ENCODE measurements around the gene TUBB1.
"Not testable (repeated sequence)": the region's sequence is repeated elsewhere in the genome, so short reads cannot be mapped to it uniquely, and the experiment has no call there.

Gene TUBB1

DNA sequence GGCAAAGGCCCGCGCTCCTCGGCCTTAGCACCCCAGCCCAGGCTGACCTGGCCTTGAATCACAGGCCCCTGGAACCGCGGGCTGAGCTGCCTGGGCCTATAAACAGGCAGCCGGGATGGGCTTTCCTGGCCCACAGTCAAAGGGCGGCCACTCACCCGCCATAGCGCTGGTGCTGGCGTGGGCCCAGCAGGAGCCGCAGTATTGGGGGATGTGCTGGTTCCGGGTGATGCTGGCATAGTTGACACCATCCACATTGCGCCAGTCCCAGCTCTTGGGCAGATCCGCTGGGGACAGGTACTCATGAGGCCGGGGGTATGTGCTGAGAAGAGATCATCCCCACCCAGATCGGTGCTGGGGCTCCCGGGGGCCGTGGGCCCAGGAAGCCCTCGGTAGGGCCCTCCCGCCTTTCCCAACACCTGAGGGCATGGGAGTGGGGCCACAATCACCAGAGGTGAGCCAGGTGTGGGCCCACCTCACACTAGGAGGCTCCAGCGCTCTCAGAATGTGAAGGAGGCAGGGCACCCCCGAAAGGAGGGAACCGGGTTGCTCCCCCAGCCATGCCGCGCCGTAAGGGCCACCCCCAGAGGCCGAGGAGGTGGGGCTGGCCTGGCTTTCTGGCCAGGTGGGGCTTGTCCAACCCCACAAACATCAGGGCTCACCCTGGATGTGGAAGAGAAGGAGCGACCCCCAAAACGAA is 12.9 kb upstream of the TUBB1 start:
- DNase-seq (ENCODE audit: low read depth), result no peak

DNA sequence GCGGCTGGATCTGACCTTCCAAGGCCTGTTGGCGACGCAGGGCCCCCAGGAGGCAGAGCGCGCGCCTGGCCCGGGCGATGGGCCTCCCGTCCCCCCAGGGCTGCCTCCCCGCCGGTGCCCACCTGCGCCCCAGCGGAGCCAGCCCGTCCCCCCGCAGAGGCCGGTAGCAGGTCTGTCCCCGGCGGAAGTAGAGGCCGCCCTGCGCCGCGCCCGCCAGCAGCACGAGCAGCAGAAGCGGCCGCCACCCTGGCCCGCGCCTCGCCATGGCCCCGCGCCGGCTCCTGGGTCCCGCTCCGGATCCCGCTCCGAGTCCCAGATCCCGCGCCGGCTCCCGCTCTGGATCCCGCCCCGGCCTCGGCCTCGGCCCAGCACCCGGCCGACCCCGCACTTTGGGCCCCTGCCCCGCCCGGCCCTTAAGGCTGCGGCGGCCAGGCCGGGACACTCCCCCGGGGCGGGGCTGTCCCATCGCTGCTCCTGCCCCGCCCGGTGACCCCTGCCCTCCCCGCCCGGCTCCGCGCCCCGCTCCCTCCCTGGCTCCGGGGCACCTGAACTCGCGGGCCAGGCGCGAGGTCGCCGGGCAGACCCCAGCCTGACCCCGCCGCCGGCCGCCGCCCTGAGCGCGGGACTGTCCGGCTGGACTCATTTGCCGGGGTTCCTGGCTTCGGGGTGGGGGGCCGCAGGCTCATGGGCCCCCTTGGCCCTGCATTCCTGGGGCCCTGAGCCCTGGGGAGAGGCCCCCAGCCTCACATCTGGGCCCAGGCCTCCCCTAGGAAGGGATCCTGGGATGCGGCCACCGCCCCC is 12.2 kb upstream of the TUBB1 start, which contains the start of gene CTSZ:
Gene CTSZ, minus strand, starts transcription at position 391 of the 801 bp plus-strand sequence. Its CDS starts 126 bp downstream, at position 265.
- no peak for DNase-seq (ENCODE audit: low read depth)

DNA sequence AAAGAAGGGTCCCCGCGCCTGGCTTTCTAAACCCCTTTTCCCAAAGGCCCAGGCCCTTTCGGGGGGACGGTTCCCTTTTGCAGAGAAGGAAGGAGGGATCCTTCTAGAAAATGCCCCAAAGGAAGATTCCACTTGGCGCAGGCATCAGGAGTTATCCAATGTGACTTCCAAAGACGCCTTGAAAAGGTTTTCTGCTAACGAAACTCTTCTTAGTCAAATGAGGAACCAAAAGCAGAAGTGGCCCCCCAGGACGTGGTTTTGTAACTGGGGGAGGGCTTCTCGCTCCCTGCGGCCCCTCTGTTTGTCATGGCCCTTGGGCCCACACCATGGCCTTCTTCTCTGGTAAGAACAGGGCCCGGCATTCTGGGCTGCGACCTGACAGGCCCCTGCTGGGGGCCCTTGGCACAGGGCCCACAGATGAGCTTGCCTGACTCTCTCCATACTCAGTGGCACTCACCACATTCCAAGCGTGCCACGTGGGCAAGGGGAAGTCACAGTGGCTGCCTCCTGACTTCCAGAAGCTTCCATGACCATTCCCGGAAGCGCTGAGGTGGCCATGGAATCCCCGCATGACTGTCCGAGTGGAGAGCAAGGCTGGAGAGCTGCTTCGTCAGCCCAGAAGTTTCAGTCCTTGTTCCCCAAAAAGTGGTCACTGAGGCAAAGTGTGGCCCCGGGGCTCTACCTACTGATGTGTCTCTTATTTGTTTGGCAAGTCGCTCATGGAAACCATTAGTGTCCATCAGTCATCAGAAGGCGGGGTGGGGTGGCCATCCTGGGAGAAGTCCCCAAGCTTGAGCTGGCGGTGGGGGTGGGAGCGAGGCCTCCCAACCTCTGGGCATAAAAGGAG is 11.3 kb upstream of the TUBB1 start:
- no peak for DNase-seq (ENCODE audit: low read depth)

DNA sequence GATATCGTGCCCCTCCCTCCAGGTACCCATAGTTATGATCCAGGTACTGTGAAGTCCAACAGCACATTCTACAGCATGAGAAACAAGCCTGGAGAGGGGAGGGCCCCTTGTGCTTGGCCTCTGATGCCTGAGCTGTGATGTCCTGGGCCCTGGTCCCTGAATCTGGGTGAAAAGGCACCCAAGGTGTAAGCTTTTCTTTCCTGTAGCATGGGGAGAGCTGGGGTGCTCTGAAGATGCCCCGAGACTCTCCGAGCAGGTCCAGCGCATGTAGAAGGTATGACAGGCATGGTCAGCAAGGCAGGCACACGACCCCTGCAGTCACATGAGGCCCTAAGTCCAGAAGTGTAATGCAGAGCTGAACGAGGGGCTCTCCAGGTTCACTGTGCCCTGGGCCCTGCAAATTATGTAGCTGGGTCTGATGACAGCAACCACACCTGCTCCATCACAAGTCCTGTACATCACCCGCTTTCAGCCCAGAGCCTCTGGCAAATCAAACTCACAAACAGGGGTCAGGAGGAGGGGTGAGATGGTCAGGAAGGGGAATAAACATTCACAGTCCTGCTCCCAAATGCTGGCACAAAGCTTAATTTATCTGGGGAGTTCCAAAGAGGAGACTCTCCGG is 10.4 kb upstream of the TUBB1 start:
- DNase-seq (ENCODE audit: low read depth), result no peak

DNA sequence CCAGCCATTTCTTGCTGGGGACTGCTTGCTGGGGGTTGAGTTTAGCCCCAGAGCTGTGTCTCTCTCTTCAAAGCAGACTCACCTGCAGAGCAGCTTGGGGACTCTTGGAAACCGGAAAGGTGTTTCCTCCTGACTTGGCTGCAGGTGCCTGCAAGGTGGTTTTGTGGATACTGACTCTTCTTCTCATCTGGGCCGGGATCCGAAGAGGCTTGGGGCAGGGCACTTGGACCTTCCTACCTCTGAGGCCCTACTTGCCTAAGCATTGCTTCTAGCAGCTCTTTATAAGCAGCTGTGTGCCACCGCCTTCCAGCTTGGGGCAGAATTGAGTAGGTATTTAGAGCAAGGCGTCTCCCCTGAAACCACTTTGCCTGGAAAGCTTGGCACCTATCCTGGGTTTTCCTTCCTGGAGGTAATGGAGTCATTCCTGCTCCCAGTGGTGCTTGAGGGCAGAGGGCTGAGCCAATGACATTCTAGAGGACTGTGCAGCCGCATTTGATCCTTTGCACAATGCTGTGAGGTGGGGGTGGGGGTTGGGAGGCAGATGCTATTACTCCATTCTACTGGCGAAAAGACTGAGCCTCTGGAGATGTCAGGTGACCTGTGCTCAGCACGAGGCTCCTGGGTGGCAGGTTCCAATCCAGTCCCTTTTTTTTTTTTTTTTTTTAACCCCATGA is 8.8 kb upstream of the TUBB1 start:
- DNase-seq (ENCODE audit: low read depth), result no peak

DNA sequence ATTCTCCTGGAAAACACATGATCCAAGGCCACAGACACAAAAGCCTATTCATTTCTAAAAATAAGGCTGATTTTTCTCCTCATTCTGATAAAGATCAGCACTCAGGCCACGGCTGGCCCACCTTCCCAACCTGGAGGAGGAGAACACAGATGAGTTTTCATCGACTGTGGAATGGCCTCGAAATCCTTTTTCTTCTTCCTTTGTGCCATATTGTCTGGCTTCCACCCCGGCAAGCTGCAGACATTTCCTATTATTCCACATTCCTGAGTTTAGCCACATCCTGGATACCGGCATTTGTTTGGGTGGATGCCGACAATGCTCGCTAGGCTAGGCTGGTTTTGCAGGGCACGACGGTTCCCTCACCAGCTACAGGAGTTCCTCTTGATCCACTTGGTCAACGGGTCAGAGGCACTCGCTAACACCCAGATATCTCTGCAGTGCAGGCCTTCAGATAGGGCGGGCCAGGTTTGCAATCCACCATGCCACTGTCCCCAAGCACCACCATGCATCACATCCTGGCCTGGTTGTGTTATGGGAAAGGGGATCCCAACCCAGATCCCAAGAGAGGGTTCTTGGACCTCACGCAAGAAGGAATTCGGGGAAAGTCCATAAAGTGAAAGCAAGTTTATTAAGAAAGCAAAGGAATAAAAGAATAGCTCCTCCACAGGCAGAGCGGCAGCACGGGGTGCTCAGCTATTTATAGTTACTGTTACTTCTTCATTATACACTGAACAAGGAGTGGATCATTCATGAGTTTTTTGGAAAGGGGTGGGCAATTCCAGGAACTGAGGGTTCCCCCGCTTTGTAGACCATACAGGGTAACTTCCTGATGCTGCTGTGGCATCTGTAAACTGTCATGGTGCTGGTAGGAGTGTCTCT is 8.0 kb upstream of the TUBB1 start:
- no peak for DNase-seq (ENCODE audit: low read depth)

DNA sequence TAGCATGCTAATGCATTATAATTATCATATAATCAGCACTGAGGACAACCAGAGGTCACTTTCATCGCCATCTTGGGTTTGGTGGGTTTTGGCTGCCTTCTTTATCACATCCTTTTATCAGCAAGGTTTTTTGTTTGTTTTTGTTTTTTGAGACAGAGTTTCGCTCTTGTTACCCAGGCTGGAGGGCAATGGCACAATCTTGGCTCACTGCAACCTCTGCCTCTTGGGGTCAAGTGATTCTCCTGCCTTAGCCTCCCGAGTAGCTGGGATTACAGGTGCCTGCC is 7.4 kb upstream of the TUBB1 start:
- not testable (repeated sequence) for DNase-seq (ENCODE audit: low read depth)

DNA sequence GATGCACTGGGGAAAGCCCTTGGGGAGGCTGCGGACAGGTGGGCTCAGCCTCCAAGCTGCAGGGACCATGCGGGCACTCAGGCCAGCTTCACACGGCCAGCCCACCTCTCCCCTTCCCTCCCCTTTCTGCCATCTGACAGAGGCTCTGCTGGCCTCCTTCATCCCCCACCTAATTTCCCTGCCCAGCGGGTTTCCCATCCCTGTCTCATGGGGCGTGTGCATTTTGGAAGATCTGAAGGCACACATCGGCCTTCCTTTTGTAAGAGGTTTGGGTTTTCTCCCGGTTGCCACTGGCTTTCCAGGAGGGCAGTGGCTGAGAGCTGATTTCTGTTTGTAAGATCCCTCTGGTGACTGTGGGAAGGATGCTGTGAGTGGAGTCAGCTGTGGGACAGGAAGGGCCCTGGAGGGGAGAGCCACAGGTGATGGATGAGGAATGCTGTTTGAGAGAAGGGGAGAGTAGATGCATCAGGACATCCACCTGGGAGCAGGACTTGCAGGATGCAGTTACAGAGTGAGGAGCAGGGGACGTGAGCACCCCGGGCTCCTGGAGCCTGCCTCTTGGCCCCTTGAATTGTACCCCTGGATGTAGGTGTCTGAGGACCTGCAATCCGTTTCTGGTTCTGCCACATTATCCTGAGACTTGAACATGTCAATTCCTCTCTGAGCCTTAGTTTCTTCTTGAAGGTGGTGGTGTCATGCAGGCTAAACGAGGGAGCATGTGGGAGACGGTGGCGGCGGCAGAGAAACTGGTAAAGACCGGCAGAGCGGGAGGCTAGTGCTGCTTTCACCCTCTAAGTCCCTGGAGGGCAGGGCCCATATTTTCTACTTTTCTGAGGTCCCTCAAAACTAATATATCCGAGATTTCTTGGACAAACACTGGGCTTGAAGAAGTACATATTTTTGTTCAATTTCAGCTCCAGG is 5.9 kb upstream of the TUBB1 start:
- no peak for DNase-seq (ENCODE audit: low read depth)

DNA sequence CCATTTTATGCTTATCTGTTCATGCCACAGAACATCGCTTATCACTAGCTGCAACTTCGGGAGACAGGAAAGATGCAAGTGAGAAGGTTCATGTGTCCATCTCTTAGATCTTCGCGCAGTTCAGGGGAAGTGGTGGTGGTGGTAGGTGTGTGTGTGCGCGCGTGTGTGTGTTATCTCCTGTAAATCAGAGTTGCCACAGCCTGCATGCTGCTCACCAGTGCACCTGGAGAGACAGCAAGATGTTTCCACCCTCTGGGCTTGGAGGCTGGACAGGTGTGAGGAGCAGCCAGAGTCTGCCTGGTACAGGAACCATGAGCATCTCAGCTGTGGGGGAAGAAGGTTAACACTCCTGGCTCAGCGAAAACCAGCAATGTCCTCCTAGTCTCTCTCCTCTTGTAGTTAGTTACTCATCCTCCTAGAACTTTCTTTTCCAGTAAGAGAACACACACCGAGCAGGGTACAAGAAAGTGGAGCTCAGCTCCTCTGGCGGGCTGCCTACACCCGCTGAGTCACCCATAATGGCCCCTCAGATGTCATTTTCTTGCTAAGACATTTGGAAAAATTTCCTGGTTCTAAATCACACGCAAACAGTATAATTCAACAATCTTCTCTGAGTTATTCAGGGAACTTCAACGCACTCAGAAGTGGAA is 5.1 kb upstream of the TUBB1 start:
- DNase-seq (ENCODE audit: low read depth), result no peak

DNA sequence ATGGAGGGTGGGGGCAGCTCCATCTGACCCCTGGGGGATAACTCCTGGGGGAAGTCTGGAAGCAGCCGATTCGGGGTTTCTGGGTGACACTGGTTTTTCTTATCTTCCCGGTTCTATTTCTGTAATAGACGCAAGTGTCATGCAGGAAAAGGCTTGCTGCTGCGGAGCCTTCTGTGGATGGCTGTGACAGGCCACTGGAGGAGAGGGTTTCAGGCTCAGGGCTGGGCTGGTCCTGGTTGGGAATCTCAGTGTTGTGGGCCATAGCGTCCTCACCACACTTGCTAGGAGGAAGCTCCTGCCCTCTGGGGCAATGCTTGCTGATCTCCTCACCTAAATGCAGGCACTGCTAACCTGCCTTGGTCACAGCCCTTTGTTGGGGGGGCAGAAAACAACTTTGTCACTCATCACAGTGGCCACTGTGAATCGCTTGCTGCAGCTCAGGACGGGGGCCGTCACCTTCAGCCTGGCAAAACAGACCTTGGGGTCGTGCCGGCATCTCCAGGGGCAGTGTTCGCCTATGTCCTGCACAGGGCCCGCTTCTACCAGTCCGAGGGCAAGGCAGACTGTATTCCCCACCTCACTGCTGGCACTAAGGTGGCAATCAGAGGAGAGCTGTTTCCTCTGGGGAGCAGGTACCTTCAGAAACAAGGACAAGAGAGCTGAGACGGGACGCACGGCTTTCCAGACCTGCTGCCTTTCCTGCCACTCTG is 4.4 kb upstream of the TUBB1 start:
- DNase-seq (ENCODE audit: low read depth), result no peak

DNA sequence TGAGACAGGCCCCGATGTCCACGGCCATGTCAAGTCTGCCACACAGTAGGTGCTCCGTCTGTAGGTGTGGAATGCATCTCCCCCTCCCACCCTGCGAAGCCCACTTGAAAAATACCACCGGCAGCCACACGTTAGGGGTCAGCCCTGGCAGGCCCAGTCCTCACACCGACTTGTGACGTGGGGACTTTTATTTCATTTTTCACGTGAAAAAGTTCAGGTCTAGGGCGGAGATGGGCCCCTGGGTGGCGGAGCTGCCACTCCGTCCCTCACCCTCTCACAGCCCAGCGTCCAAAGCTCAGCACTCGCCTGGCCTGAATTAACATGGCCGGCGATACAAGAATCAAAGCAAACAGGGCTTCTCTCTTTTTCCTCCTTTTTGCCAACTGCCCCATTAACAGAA is 3.8 kb upstream of the TUBB1 start:
- no peak for DNase-seq (ENCODE audit: low read depth)

DNA sequence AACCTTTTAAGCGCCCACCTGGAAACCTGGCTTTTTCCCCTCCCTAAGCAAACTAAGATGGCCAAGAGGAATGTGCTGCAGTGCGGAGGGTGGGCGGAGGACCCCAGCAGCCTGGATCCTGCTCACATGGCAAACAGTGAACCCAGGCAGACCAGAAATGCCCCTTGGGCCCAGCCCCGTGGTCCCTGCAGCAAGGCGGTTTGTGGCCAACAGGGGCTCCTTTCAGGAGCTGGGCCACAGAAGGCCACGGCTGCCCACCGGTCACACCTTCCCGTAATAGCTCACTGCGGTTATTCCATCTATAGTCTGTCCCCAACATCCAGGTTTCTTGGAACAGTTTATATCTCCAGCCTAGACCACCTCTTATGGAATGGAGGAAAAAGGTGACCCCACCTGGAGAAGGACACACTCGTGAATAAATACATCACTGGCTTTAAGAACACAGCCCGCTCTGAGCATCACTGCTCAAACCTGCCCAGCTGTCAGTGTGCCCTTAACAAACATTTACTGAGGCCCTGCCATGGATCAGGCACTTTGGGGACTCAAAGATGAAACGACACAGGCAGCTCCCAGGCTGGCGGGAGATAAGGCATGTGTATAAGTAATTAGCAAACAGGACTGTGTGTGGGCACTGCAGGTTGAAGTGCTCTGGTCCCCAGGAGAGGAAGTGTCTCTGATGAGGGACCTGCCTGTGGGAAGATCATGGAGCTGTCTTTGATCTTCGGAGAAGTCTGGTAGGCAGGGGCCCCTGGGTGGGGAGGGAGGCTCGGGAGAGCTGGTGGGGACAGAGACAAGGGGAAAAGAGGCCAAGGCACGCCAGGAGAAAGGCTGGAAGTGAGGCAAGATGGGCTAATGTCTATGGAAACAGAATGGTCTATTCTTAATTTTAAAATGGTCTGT is 3.2 kb upstream of the TUBB1 start:
- no peak for DNase-seq (ENCODE audit: low read depth)

DNA sequence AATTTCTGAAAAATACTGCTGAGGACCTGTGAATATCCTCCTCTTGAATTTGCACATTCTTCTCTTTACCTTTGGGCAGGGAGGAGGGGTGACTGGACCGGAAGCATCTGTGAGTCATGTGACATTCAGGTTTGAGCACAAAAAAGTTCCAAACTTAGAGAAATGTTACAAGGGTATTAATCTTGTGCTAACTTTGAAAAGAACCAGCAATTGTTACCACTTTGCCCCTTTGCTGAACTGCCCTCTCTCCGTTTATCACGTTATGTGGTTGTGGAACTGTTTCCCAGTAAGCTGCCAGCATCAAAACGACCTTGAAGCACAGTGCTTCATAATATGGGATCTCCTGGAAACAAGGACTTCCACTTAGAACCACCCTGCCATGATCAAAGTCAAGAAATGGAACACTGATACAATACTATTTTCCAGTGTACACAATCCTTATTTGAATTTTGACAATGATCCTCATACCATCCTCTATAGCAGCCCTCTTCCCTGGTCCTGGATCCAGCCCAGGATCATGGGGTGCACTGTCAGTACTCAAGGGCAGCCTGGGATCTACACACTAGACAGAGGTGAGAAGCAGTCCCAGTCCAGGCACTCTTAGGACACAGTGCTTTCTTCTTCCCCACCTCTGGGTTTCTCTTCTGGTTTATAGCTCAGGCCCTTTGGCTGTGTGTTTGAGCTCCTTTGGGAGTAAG is 2.3 kb upstream of the TUBB1 start:
- DNase-seq (ENCODE audit: low read depth), result no peak

DNA sequence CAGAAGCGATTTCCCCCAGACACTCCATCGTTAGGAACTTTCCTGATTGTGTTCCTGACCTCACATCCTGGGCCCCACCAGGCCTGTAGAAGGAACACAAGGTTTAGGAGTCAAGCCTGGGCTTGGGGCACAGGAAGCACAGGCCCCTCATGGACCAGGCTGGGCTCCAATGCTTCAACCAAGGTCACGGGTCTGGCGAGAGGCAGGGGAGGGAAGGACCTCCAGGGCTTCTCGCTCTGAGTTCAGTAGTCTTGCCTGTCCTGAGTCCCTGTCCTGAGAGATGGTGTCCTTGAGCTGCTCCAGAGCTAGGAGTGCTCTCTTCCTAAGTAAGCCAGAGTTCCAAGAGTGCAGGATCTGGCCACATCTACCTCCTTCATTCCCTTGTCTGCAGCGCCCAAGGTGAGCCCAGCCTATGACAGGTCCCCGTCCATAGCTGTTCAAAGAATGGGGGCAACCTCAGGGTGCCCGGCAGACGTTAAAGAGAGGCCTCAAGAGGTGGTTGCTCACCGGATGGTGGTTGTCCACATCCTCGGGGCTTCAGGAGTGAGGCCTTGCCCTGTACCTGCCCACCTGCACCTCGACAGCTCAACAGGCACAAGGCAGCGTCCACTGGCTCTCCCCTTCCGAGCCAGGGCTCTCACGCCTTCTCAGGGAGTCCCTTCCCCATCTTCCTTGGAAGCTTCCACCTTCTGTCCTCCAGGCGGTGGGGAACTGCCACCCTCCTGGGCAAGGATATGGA is 1.6 kb upstream of the TUBB1 start:
- DNase-seq (ENCODE audit: low read depth), result no peak

DNA sequence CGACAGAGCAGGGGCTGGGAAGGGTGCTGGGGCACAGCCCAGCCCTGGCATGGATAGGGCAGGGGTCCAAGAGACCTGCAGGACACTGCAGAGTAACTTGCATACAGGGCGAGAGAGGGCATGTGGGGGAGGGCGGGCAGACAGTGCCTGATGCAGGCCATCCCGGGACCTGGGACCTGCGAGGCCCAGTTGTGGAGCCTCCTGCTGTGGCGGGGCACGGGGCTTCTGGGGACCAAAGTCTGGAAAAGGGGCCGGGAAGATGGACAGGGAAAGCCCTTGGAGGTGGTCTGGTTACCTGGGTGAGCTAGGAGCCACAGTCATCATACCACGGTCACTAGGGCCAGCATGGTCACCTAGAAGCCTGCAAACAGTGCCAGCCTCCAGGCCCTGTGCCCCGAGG is 412 bp upstream of the TUBB1 start:
- DNase-seq (ENCODE audit: low read depth), result no peak

DNA sequence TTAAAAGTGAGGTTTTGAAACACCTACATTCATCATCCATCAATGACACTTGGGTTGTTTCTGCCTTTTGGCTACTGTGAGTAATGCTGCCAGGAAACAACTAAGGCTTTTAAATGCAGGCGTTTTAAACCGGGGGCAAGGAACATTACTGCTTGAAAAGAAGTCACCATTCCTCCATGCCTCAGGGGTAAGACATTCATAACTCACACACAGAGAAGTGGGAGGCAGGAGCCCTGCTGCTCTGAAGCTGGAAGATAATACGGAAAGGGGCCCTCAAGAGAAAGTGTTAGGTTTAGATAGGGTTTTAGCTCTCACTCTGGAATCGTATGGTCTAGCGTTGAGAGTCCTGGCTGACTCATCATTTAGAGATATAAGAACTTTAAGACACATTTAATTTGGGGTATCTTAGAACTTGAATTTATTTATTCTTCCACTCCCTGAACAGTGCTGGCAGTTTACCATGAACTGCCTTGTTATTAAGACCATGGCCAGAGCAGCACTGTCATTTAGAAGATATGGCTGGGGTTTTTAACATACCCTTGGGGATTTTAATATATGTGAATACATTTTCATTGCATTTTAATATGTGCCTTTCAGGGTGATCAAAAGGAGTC is 1.8 kb downstream of the TUBB1 start:
- no peak for DNase-seq (ENCODE audit: low read depth)

All from stimulated activated CD8-positive, alpha-beta memory T cell treated with anti-CD3 and anti-CD28 coated beads, Interleukin-15, amount 100 ng/mL, for 1 hour (primary cell).